PC-9 (cell line): ENCODE data around the gene SUSD3. TPM values are rescaled to one million over a fixed set of nuclear protein-coding genes. Genes with fewer than 3 reads are reported as not detected.

Experiments
- BruUV-seq: library from RNA; stranded (reverse); fragments of 400-500 nt; replicated peaks from 2 replicates; lab custom pipeline; 2021; lab: Mats Ljungman, UMichigan
- CTCF ChIA-PET: fragments of 300-600 bp; sonication (Branson Sonifier 250); formaldehyde crosslinking; loops from one replicate; lab custom pipeline; 2022; ENCODE audit warnings: antibody characterized with exemption; lab: Charles Lee
- POLR2A ChIA-PET: fragments of 300-600 bp; sonication (Branson Sonifier 250); formaldehyde crosslinking; loops from one replicate; lab custom pipeline; 2022; ENCODE audit warnings: antibody characterized with exemption; ENCODE audit not compliant: unreplicated experiment; lab: Charles Lee
- DNase-seq, 2 experiments: peaks; one replicate each; pipeline versions ENCODE4 v3.0.0 to v3.0.0-alpha.2; 2015 to 2022; ENCODE audit warnings: mixed read lengths in 1 of 2
- H2AFZ ChIP-seq: fragments of 200-600 bp; sonication (generic); 2 replicates; pipeline ENCODE4 v1.8.1; 2017; ENCODE audit warnings: antibody characterized with exemption
- H3F3A ChIP-seq: fragments of 200-600 bp; sonication (generic); 2 replicates; pipeline ENCODE4 v1.8.1; 2017; ENCODE audit warnings: antibody characterized with exemption, mild to moderate bottlenecking, low read depth; ENCODE audit not compliant: insufficient read depth
- H3K27ac ChIP-seq: fragments of 200-600 bp; sonication (generic); 2 replicates; pipeline ENCODE4 v1.6.1; 2016; ENCODE audit warnings: mixed run types
- H3K27me3 ChIP-seq: fragments of 200-600 bp; sonication (generic); 2 replicates; pipeline ENCODE4 v1.6.1; 2016; ENCODE audit warnings: low read depth, mixed run types; ENCODE audit not compliant: insufficient read depth
- H3K36me3 ChIP-seq: fragments of 200-600 bp; sonication (generic); 2 replicates; pipeline ENCODE4 v1.6.1; 2016; ENCODE audit warnings: low read depth, mixed run types
- H3K4me1 ChIP-seq: fragments of 200-600 bp; sonication (generic); replicated peaks from 2 replicates; pipeline ENCODE4 v1.6.1; 2016; ENCODE audit warnings: mixed run types; ENCODE audit not compliant: insufficient read depth
- H3K4me2 ChIP-seq: fragments of 200-600 bp; sonication (generic); 2 replicates; pipeline ENCODE4 v1.6.1; 2017; ENCODE audit warnings: mixed run types
- H3K4me3 ChIP-seq: fragments of 200-600 bp; sonication (generic); 2 replicates; pipeline ENCODE4 v1.6.1; 2016; ENCODE audit warnings: mixed run types
- H3K79me2 ChIP-seq: fragments of 200-600 bp; sonication (generic); 2 replicates; pipeline ENCODE4 v1.6.1; 2017; ENCODE audit warnings: low read depth, mixed run types
- H3K9me2 ChIP-seq: fragments of 200-600 bp; sonication (generic); 2 replicates; pipeline ENCODE4 v1.8.1; 2017; ENCODE audit warnings: mild to moderate bottlenecking; ENCODE audit not compliant: insufficient read depth
- H3K9me3 ChIP-seq: fragments of 200-600 bp; sonication (generic); 2 replicates; pipeline ENCODE4 v1.8.1; 2016; ENCODE audit warnings: low read depth; ENCODE audit not compliant: insufficient read depth
- H4K20me1 ChIP-seq: fragments of 200-600 bp; sonication (generic); 2 replicates; pipeline ENCODE4 v1.8.1; 2017; ENCODE audit not compliant: insufficient read depth
- EZH2 ChIP-seq: fragments of 200-600 bp; sonication (generic); IDR thresholded peaks from 2 replicates; pipeline ENCODE4 v1.8.0; 2017; ENCODE audit warnings: antibody characterized with exemption, low read depth
- intact Hi-C: fragments of 100-400 bp; cut with micrococcal nuclease; formaldehyde crosslinking; loops from one replicate; pipeline ENCODE4 v1.10.0; 2022; ENCODE audit not compliant: unreplicated experiment
- total RNA-seq: library from RNA; stranded (reverse); gene quantifications from 2 replicates; pipeline ENCODE4 v1.2.3, GENCODE V29; 2021
- TF ChIP-seq, protein P1 (sequence below): fragments of 200-600 bp; sonication (generic); conservative IDR thresholded peaks from 2 replicates; pipeline ENCODE4 v1.6.1; 2017; ENCODE audit warnings: mixed run types, antibody characterized with exemption, mild to moderate bottlenecking, moderate library complexity

Gene SUSD3
- total RNA-seq, 1 experiment from 2014 or later, result 8.4 TPM

DNA sequence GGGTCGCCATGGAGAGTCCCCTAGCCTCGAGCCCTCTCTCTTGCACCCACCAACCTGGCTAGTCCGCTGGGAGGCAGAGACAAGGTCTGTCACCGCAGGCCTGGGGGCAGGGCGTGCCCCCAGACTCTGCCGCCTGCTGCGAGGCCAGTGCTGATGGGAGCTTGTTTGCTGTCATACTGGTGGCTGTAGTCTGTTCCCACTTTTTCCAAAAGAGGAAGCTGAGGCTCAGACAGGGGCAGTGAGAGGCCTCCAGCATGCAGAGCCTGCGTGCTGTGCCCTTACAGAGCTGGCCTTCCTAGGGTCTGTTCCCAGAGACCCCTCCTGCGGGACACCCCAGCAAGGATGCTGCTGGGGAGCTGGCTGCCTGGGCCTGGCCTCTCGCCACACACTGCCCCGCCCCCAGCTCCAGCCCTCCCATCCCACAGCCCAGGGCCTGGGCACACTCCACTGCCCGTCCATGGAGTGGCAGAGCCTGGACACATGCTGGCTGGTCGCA lies 21.0 kb upstream of the SUSD3 start:
- H3K36me3 ChIP-seq, result no peaks in the 10 kb centered on the region
- no peaks in the 10 kb centered on the region for H3K9me2 ChIP-seq
- BruUV-seq, result no TSS peak
- no peak overlapping the region for H3K27ac ChIP-seq
- POLR2A ChIA-PET, result no interaction called here
- no peak overlapping the region for H3K4me2 ChIP-seq
- no peaks in the 10 kb centered on the region for H3K27me3 ChIP-seq
- intact Hi-C loops, result no loop called here
- no peaks in the 10 kb centered on the region for H3K79me2 ChIP-seq
- H3K4me1 ChIP-seq, result no peaks in the 10 kb centered on the region
- H3K9me3 ChIP-seq, result no peaks in the 10 kb centered on the region
- no peak for DNase-seq
- no peaks in the 10 kb centered on the region for H4K20me1 ChIP-seq
- no peaks in the 10 kb centered on the region for H3F3A ChIP-seq
- H2AFZ ChIP-seq, result no peak overlapping the region
- CTCF ChIA-PET, result no interaction called here
- no peak overlapping the region for H3K4me3 ChIP-seq
- no peak for TF ChIP-seq EZH2
- TF ChIP-seq, protein P1, sequence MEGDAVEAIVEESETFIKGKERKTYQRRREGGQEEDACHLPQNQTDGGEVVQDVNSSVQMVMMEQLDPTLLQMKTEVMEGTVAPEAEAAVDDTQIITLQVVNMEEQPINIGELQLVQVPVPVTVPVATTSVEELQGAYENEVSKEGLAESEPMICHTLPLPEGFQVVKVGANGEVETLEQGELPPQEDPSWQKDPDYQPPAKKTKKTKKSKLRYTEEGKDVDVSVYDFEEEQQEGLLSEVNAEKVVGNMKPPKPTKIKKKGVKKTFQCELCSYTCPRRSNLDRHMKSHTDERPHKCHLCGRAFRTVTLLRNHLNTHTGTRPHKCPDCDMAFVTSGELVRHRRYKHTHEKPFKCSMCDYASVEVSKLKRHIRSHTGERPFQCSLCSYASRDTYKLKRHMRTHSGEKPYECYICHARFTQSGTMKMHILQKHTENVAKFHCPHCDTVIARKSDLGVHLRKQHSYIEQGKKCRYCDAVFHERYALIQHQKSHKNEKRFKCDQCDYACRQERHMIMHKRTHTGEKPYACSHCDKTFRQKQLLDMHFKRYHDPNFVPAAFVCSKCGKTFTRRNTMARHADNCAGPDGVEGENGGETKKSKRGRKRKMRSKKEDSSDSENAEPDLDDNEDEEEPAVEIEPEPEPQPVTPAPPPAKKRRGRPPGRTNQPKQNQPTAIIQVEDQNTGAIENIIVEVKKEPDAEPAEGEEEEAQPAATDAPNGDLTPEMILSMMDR, result no peak

DNA sequence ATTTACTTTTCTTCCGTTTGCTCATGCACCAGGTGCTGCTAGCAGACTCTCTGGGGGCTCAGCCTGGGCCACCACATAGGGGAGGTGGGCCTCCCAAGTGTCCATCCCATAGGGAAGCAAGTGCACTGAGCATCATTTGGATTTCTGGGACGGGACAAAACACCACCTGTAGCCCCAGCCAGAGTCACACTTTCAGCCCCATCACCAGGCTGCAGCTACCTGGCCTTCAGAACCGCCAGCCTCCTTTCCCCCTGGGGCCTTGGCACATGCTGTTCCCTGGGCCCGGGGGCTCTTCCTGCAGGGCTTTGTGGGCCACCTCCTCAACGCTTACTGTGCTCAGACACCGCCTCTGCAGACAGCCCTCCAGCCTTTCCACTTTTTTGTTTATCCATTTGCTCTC lies 19.6 kb upstream of the SUSD3 start:
- H4K20me1 ChIP-seq, result no peaks in the 10 kb centered on the region
- no peaks in the 10 kb centered on the region for H3K4me1 ChIP-seq
- ChIA-PET CTCF (interaction anchor here (0.6 kb wide), 1 partner anchor 8 kb away, joined by 4 read pairs; no protein-coding TSS in a partner anchor), POLR2A (no interaction called here)
- no peak for DNase-seq
- no peak overlapping the region for H3K4me2 ChIP-seq
- H3K79me2 ChIP-seq, result no peaks in the 10 kb centered on the region
- no peaks in the 10 kb centered on the region for H3K9me3 ChIP-seq
- H2AFZ ChIP-seq, result no peak overlapping the region
- intact Hi-C loops, result loop anchor here (1.0 kb wide), 1 partner anchor 82 kb away; no protein-coding TSS in a partner anchor
- no peak overlapping the region for H3K27ac ChIP-seq
- BruUV-seq, result TSS peak; percentile 27
- H3K36me3 ChIP-seq, result no peaks in the 10 kb centered on the region
- H3F3A ChIP-seq, result no peaks in the 10 kb centered on the region
- H3K4me3 ChIP-seq, result no peak overlapping the region
- H3K9me2 ChIP-seq, result no peaks in the 10 kb centered on the region
- TF ChIP-seq, protein P1, result no peak
- no peak for TF ChIP-seq EZH2
- H3K27me3 ChIP-seq, result no peaks in the 10 kb centered on the region

DNA sequence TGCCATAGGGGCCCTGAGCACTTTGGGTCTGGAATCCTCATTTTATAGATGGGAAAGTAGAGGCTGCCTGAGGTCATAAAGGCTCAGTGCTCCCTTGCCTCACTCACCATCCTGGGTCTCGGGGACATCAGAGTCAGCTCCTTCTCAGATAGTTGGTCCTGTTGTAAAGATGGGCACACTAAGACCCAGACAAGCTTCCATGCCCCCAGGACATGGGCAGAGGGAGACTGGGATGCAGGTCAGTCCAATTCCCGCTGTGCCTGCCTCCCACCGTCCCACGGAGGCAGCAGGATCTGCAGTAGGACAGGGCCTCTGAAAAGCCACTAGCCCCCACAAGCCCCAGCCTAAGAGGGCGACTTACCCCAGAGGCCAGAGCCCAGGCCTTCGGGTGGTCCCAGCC lies 19.0 kb upstream of the SUSD3 start:
- no peaks in the 10 kb centered on the region for H3K27me3 ChIP-seq
- H3K9me3 ChIP-seq, result no peaks in the 10 kb centered on the region
- CTCF ChIA-PET, result no interaction called here
- no peak for DNase-seq
- no peaks in the 10 kb centered on the region for H3K79me2 ChIP-seq
- no peaks in the 10 kb centered on the region for H3K36me3 ChIP-seq
- H3K4me1 ChIP-seq, result no peaks in the 10 kb centered on the region
- H2AFZ ChIP-seq, result no peak overlapping the region
- H3K9me2 ChIP-seq, result no peaks in the 10 kb centered on the region
- no peak overlapping the region for H3K4me3 ChIP-seq
- H3K4me2 ChIP-seq, result no peak overlapping the region
- H3K27ac ChIP-seq, result no peak overlapping the region
- POLR2A ChIA-PET, result no interaction called here
- no TSS peak for BruUV-seq
- no peaks in the 10 kb centered on the region for H4K20me1 ChIP-seq
- intact Hi-C loops, result no loop called here
- TF ChIP-seq EZH2, result no peak
- TF ChIP-seq, protein P1, result no peak
- H3F3A ChIP-seq, result no peaks in the 10 kb centered on the region
